Activated CD4-positive, CD25-positive, alpha-beta regulatory T cell (primary cell): ENCODE measurements around the gene ARFIP2.
A peak's percentile ranks its signal among the peaks of the same experiment; 100 is the strongest.

Source experiments
- DNase-seq, 4 experiments: peaks; one replicate each; lab custom pipeline; 2025; lab: John Stamatoyannopoulos, UW

ARFIP2 gene

GRCh38 chr11:6443269-6444003 lies 37.7 kb downstream of the ARFIP2 start:
- peak in 3 of 4 experiments; percentile 5 to 10 (median 6) for DNase-seq

GRCh38 chr11:6442441-6442840 lies 38.7 kb downstream of the ARFIP2 start:
- DNase-seq = no peak

- DNase-seq = no peak
These were observed 40.2 kb downstream of the ARFIP2 start, which contains the start of gene HPX for GRCh38 chr11:6440906-6441358. Gene HPX (minus strand): TSS chr11:6440987. CDS start chr11:6440963, 24 bp downstream.

- DNase-seq = no peak
These were observed 42.1 kb downstream of the ARFIP2 start for GRCh38 chr11:6438979-6439571.

GRCh38 chr11:6437993-6438392 lies 43.1 kb downstream of the ARFIP2 start:
- no peak for DNase-seq

- no peak for DNase-seq
These were observed 43.7 kb downstream of the ARFIP2 start for GRCh38 chr11:6437423-6437822.

GRCh38 chr11:6433998-6434660 lies 47.0 kb downstream of the ARFIP2 start:
- DNase-seq = no peak

GRCh38 chr11:6431861-6432260 lies 49.3 kb downstream of the ARFIP2 start:
- DNase-seq = no peak

GRCh38 chr11:6427516-6427915 lies 53.6 kb downstream of the ARFIP2 start:
- no peak for DNase-seq
